Measurements from ENCODE around the gene NXPH3. TPM values are rescaled to one million over a fixed set of nuclear protein-coding genes. Genes with fewer than 3 reads are reported as not detected.

NXPH3 gene
- total RNA-seq, 4 donors from 2014 or later, result 5.8 to 24.3 (median 9.0) TPM

DNA sequence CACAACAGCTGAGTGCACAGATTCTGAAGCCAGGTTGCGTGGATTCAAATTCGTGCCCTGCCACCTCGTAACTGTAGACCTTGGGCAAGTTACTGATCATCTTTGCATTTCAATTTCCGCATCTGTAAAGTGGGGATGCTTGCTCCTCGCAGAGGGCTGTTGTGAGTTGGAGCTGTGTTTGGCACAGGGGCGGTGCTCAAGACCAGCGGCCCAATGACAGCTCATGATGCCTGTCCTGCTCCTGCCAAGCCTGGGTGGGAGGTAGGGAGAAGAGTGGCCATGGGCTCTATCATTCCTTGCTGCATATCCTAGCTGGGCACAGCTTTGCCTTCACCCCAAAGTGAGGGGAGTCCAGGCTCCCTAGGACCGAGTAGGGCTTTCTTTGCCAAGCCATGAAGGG is 12.6 kb downstream of the NXPH3 start:
- no peak for DNase-seq
- Histone ChIP-seq H3K27ac (no peak overlapping the region), H3K36me3 (no peaks in the 10 kb centered on the region), H3K9me3 (no peaks in the 10 kb centered on the region), H3K27me3 (no peaks in the 10 kb centered on the region), H3K4me1 (no peaks in the 10 kb centered on the region), H3K4me3 (no peak overlapping the region)
- intact Hi-C loops (cut with DNase I; ENCODE audit: low total_unique reads), result no loop called here
- TF ChIP-seq, protein P1, sequence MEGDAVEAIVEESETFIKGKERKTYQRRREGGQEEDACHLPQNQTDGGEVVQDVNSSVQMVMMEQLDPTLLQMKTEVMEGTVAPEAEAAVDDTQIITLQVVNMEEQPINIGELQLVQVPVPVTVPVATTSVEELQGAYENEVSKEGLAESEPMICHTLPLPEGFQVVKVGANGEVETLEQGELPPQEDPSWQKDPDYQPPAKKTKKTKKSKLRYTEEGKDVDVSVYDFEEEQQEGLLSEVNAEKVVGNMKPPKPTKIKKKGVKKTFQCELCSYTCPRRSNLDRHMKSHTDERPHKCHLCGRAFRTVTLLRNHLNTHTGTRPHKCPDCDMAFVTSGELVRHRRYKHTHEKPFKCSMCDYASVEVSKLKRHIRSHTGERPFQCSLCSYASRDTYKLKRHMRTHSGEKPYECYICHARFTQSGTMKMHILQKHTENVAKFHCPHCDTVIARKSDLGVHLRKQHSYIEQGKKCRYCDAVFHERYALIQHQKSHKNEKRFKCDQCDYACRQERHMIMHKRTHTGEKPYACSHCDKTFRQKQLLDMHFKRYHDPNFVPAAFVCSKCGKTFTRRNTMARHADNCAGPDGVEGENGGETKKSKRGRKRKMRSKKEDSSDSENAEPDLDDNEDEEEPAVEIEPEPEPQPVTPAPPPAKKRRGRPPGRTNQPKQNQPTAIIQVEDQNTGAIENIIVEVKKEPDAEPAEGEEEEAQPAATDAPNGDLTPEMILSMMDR (IDR thresholded peaks at IDR 0.05), result no peak
- no peak for TF ChIP-seq POLR2A (IDR thresholded peaks at IDR 0.05)

DNA sequence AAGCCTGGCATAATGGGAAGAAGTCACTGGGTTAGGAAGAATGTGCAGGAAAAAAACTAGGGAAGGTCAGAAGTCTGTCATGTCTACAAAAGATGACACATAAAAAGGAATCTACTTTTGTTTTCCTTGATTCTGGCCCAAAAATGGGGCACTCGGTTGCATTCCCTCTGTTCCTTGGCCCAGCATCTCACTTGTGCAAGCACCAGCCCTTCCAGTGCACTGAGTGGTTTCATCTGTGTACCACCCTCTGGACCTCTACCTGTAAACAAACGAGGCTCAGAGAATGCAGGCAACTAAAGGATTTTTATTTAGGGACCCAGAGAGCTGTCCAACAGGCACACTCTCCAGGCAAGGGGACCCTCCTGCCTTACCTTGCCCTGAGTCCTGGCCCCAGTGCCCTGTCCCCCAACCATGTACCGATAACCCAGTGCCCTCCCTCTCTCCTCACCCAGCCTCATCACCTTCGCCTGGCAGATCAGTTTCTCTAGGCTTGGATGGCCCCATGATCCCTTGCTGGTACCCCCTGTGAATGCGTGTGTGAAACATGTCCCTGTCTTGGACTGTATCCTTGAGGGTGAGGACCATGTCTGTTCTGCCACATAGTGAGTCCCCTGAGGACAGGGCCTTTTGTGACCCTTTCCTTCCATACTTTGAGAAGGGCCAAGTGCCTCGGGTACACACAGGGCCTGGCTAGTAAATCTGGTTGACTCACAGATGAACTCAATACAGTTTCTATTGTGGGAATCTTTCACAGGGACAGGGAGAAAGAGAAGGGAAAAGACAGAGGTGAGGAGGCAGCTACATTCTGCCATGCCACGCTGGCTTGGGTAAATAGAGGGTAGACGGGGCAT is 13.3 kb downstream of the NXPH3 start:
- TF ChIP-seq, protein P1 (IDR thresholded peaks at IDR 0.05), result no peak
- TF ChIP-seq POLR2A (IDR thresholded peaks at IDR 0.05), result no peak
- Histone ChIP-seq H3K27ac (no peak overlapping the region), H3K27me3 (no peaks in the 10 kb centered on the region), H3K4me3 (no peak overlapping the region), H3K36me3 (no peaks in the 10 kb centered on the region), H3K4me1 (no peaks in the 10 kb centered on the region), H3K9me3 (no peaks in the 10 kb centered on the region)
- intact Hi-C loops (cut with DNase I; ENCODE audit: low total_unique reads), result no loop called here
- no peak for DNase-seq

DNA sequence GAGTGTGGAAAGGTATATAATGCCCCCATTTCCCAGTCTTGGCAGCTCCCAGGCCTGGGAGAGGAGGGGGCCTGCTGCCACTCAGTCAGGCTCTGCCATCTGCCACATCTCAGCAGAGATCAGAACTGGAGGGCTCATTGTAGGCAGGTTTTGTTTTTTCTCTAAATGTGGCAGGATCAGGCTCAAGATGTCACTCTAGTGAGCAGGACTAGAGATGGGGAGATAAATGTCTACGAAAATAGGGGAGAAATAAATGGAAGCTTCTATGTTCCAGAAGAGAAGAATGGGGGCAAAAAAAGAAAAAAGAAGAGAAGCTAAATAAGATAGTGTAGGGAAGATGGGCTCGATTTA is 13.9 kb downstream of the NXPH3 start:
- H3K27ac ChIP-seq, result no peak overlapping the region
- intact Hi-C loops (cut with DNase I; ENCODE audit: low total_unique reads), result no loop called here

DNA sequence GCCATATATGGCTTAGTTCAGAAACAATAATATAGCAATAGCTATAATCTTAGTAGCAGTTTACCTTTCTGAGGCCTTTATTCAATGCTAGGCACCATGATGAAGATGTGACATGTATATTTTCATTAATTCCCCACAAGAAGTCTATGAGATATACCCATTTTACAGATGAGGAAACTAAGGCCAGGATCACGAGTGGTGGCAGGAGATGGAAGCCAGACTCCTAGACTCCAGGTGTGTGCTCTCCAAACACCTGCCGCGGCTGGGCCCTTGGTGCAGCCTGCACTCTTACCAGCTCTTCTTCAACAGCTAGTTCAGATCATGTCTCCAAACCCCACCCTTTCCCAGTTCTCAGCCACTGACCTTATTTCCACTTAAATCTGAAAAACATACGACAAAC is 15.2 kb downstream of the NXPH3 start:
- Histone ChIP-seq H3K4me3 (no peak overlapping the region), H3K4me1 (no peaks in the 10 kb centered on the region), H3K27ac (no peak overlapping the region), H3K27me3 (no peaks in the 10 kb centered on the region), H3K36me3 (no peaks in the 10 kb centered on the region), H3K9me3 (no peaks in the 10 kb centered on the region)
- intact Hi-C loops (cut with DNase I; ENCODE audit: low total_unique reads), result no loop called here
- TF ChIP-seq, protein P1 (IDR thresholded peaks at IDR 0.05), result no peak
- TF ChIP-seq POLR2A (IDR thresholded peaks at IDR 0.05), result no peak
- no peak for DNase-seq

More for the DNA sequence above, 13.9 kb downstream of the NXPH3 start:
- no peak overlapping the region for H3K4me3 ChIP-seq
- H3K27me3 ChIP-seq, result no peaks in the 10 kb centered on the region
- no peaks in the 10 kb centered on the region for H3K4me1 ChIP-seq
- no peaks in the 10 kb centered on the region for H3K9me3 ChIP-seq
- no peak for TF ChIP-seq POLR2A (IDR thresholded peaks at IDR 0.05)
- TF ChIP-seq, protein P1 (IDR thresholded peaks at IDR 0.05), result no peak
- H3K36me3 ChIP-seq, result no peaks in the 10 kb centered on the region
- DNase-seq, result no peak

DNA sequence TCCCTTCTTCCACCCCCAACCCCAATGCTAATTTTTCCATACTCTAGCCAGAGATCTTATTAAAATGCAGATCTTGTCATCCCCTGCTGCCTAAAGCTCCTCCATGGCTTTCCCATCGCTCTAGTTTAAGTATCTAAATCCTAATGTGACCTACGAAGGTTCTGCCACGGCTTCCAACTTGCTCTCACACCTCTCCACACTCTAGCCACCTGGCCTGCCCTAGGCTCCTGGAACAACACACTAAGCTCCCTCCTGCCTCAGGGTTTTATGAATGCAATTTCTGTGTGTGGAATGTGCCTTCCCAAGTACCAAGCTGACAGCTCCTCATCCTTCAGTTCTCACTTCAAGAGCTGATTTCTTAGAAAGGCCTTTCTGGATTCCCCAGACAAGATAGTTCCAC is 16.6 kb downstream of the NXPH3 start:
- no peak overlapping the region for H3K27ac ChIP-seq
- DNase-seq, result no peak

More for the DNA sequence above, 16.6 kb downstream of the NXPH3 start:
- Histone ChIP-seq H3K4me3 (no peak overlapping the region), H3K9me3 (no peaks in the 10 kb centered on the region), H3K4me1 (no peaks in the 10 kb centered on the region), H3K27me3 (no peaks in the 10 kb centered on the region), H3K36me3 (no peaks in the 10 kb centered on the region)
- intact Hi-C loops (cut with DNase I; ENCODE audit: low total_unique reads), result no loop called here
- TF ChIP-seq, protein P1 (IDR thresholded peaks at IDR 0.05), result no peak
- no peak for TF ChIP-seq POLR2A (IDR thresholded peaks at IDR 0.05)

Data from uterus (tissue), 4 donors.